ENCODE results near the gene ZNF836.

Gene ZNF836

DNA sequence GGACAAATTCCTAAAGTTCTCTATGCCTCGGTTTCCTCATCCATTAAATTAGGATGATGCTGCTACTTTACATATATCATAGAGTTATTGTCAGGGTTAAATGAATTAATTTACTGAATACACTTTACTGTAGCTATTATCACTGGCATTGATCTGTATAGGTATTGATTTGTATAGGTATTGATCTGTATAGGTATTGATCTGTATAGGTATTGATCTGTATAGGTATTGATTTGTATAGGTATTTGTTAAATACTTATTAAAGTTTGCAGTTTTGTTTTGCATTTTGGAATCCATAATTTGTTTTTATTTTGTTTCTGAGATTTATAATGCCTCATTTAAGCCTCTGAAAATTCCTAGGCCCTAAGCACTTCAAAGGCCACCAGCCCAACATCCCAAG is 16.0 kb upstream of the ZNF836 start:
- DNase-seq: no peak

DNA sequence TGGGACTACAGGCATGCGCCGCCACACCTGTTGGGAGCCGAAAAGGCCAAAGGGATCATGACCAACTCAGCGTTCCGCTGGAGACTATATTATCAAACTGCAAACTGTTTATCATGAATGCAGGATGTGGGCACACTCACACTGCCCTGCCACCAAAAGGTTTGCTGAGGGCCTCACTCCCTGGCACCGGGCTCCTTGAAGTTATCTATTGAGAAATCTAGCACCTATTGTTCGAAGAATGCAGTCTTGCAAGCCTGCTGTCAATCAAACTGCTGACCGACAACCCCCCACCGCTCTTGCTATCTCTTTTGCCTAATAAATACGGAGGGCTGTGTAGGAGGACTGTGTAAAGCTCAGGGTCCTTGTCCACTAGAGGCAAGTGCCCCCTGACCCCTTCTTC is 5.2 kb upstream of the ZNF836 start:
- no peak for DNase-seq

DNA sequence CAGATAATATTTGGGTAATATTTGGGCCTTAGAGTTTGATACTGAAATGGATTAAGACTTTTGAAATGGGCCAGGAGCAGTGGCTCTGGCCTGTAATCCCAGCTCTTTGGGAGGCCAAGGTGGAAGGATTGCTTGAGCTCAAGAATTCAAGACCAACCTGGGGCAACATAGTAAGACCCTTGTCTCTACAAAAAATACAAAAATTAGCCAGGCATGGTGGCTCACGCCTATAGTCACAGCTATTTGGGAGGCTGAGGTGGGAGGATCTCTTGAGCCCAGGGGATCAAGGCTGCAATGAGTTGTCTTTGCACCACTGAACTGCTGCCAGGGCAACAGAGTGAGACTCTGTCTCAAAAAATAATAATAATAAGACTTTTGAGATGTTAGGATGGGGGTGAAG is 926 bp upstream of the ZNF836 start:
- no peak for DNase-seq

DNA sequence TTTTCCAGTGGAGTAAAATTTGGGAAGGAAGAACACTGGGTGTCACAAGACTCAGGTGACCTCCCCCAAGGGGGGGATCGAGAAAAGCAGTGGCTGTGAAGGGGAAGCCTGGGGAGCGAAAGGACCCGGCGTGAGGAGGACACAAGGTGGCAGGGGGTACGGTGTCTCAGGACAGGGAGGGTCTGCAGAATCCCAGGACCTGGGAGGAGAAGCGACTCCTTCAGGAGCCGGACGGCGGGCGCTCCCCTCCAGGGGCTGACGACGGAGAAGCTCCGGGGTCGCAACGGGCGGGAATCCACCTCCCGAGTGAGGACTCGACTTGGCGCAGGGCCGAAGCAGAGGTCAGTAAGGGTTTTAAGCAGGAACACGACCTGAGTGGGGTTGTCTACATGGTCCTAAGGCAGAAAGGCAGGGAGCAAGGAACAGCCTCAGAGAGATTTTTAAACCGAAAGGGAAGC is 529 bp downstream of the ZNF836 start:
- DNase-seq: no peak

DNA sequence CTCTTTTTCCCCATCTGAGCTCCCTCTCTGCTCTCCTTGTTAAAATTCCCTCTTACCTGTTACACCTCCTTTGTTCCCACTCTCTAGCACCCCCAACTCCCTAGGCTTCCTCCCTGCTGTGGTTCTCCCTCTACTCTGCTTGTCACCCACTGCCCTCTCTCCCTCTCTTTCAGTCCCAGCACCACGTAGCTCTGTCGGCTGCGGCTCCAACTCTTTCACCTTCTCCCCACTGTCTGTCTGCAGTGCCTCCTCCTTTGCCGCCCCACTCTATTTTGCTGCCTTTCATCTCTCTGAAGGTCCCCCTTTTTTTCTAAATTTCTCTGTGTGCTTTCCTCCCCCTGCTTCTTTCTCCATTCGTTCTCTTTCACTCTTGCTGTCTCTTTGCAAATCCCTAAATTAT is 1.1 kb downstream of the ZNF836 start:
- DNase-seq: no peak

DNA sequence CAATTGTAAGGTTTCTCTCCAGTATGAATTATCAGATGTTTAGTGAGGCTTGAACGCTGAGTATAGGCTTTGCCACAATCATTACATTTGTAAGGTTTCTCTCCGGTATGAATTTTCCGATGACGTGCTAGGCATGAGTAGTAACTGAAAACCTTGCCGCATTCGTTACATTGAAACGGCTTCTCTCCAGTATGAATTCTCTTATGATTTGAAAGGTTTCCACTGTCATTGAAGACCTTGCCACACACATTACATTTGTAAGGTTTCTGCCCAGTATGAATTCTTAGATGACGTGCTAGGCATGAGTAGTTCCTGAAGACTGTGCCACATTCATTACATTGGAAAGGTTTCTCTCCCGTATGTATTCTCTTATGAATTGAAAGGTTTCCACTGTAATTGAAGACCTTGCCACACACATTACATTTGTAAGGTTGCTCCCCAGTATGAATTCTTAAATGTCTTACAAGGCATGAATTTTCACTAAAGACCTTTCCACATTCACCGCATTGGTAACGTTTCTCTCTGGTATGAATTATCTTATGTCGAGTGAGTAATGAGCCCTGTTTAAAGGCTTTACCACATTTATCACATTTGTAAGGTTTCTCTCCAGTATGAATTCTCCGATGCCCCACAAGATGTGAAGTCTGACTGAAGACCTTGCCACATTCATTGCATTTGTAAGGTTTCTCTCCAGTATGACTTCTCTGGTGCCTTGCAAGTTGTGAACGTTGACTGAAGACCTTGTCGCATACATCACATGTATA is 15.6 kb downstream of the ZNF836 start:
- DNase-seq: no peak

DNA sequence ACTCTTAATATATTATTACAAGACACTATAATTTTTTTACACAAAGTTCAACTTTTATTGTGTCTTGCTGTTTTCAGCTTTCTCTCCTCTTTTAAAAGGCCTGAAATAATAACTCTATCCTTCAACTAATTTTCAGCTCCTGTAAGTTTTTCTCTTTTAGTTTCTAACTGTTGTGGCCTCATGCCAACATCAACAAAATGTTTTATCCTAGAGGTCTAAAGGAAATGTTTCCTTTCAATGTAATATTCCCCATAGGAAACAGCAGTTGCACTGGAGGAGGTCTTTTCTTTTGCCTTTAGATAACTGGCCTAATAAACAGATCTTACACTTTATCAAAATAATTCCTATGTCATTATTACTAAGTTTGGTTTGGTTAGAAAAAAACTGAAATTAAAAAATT is 23.2 kb downstream of the ZNF836 start:
- no peak for DNase-seq

DNA sequence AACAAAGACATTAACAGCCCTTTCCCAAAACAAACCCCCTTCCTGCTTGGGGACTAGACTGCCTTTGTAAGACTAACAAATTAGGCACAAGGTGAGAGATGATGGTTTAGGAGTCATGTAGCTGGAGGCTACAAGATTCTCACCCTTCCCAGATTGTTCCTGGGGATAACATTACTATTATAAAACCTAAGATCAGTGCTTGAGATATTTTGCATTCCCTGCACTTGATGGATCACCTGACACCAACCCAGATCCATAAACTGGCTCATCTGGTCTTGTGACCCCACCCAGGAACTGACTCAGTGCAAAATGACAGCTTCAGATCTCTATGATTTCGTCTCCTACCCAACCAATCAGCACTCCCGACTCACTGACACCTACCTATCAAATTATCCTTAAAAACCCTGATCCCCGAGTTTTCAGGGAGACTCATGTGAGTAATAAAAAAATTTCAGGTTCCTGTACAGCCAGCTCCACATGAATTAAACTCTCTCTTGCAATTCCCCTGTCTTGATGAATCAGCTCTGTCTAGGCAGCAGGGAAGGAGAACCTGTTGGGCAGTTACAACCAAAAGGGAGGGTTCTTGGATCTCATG is 29.3 kb downstream of the ZNF836 start:
- no peak for DNase-seq

DNA sequence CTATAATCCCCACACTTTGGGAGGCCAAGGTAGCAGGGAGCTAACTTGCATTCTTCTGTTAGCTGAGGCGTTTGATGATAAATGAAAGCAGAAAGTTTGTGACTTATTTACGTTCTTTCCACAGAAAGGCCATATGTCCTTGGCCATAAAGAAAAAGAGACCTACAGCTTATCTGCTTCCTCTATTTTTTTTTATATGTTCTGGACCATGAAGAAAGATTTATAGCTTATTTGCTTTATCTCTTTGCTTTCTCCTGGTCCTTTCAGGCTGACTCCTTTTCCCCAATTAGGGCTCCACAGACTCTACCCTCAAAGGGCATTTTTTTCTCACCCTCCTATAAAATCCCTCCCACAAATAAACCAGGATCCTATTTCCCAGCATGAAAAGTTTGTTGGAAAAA is 30.2 kb downstream of the ZNF836 start:
- no peak for DNase-seq

DNA sequence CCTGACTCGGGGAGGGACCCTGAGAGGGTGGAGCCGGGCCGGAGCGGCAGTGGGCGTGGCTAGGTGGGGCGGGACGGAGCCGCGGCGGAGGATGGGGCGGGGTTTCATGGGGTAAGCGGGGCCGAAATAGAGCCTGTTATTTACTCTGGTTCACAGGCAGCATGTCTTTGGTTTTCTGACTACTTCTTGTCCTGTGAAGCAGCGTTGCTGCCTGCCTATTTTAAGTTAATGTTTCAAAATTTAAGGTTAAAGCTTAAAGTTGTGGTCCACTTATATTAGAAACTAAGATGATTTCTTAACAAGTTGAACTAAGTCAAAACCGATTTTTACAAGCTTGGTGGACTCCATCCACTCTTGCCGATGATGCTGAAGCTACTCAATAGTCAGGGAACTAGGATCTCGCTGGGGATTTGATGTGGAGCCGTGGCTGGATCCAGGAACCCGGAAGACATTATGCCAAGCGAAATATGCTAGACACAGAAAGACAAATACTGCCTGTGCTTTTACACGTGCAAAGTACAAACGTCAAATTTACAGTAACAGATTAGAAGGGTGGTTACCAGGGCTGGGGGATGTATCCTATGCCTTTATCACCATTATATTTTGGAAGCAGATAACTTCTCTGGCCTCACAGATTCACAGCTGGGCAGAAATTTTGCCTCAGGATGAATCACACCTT is 31.2 kb downstream of the ZNF836 start:
- DNase-seq: no peak

DNA sequence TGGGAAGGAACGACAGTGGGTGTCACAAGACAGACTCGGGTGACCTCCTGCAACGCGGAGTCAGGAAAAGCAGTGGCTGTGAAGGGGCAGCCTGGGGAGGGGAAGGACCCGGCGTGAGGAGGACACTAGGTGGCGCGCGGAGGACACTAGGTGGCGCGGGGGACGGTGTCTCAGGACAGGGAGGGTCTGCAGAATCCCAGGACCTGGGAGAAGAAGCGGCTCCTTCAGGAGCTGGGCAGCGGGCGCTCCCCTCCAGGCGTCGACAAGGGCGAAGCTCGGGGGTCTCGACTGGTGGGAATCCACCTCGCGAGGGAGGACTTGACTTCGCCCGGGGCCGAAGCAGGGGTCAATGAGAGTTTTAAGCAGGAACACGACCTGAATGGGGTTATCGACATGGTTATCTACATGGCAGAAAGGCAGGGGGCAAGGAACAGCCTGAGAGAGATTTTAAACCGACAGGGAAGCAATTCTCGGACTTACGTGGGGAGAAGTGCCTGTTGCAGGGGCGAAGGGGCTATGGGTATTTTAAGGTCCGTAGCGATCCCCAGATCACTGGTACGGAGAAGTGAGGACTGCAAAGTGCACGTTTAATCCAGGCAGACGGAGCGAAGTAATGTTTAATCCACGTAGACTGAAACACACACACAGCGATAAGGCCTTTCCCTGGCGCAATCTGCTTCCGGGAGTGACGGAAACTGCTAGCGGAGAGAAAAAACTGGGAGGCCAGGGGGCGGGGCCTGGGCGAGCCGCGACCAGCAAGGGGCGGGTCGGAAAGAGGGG is 32.0 kb downstream of the ZNF836 start, which contains the start of gene ZNF616:
ZNF616 (minus strand) TSS at position 687 of the 780 bp plus-strand sequence. CDS start 9,426 bp downstream, outside the sequence.
- DNase-seq: peak; percentile 93

DNA sequence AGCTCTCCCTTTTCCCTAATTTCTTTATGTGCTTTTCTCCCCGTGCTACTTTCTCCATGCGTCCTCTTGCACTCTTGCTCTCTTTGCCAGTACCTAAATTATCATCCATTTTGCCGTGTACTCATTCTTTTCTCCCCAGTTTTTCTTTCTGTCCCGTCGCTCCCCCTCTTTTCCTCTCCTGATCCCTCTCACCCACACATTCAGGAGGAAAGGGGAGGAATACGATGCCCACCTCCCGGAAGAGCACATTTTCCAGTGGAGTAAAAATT is 32.5 kb downstream of the ZNF836 start:
- DNase-seq: no peak

DNA sequence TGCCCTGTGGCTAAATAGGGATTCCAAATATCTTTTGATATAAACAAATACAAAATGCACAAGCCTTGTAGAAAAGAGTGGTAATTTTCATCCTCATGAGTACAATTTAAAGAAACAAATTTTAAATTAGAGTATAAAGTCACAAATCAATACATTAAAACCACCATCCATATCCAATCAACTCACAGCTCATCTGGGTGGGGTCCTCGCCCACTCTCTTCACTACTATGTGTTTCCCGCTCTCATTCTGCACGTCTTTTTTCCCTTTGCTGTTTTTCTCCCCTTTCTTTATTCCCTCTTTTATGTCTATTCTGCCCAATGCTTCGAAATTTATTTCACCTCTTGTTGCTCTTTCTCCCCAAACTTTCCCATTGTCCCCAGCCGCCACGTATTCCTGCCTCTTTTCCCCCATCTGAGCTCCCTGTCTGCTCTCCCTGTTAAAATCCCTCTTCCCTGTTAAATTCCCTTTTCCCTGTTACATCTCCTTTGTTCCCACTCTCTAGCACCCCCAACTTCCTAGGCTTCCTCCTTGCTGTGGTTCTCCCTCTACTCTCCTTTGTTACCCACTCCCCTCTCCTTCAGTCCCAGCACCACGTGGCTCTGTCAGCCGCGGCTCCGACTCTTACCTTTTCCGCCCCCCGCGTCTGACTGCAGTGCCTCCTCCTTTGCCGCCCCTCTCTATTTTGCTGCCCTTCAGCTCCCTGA is 33.0 kb downstream of the ZNF836 start:
- peak; percentile 17 for DNase-seq

DNA sequence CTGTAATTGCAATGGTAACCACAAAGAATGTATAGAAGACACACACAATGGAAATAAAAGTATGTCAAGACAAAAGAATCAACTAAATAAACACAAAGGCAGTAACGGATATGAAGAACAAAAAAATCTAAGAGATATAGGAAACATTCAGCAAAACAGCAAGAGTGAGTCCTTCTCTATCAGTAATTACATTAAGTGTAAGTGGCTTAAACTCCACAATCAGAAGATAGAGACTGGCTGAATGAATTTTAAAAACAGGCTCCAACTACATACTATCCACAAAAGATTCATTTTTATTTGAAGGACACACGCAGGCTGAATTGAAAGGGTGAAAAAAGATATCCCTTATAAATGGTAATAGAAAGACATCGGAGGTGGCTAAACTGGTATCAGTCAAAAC is 51.1 kb downstream of the ZNF836 start:
- DNase-seq: no peak

DNA sequence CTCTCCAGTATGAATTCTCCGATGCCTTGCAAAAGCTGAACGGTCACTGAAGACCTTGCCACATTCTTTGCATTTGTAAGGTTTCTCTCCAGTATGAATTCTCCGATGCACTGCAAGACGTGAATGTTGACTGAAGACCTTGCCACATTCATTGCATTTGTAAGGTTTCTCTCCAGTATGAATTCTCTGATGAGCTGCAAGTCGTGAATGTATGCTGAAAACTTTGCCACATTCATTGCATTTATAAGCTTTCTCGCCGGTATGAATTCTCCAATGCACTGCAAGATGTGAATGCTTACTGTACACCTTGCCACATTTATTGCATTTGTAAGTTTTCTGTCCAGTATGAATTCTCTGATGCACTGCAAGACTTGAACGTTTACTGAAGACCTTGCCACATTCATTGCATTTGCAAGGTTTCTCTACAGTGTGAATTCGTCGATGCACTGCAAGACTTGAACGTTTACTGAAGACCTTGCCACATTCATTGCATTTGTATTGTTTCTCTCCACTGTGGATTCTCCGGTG is 55.8 kb downstream of the ZNF836 start:
- no peak for DNase-seq

DNA sequence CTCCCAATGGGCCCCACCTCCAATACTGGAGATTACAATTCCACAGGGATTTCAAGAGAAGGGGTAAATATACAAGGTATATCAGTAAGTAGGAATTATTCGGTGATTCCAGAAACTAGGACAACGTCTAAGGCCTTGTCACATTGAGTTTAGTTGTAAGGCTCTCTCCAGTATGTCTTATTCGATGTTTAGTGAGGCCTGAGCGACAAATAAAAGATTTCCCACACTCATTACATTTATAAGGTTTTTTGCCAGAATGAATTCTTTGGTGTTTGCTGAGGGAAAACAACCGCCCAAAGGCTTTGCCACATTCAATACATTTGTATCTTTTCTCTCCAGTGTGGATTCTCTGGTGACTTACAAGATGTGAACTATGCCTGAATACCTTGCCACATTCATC is 56.7 kb downstream of the ZNF836 start:
- no peak for DNase-seq

DNA sequence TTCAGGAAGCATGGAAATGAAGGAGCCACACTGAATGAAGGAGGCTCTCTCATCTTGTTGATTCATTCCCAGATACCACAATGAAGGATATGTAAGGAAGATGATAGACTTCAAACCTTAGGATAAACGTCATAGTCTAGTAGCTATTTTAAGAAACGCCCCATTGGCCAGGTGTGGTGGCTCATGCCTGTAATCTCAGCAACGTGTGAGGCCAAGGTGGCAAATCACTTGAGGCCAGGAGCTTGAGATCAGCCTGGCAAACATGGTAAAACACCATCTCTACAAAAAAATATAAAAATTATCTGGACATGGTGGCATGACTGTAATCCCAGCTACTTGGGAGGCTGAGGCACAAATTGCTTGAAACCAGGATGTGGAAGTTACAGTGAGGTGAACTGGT is 58.8 kb downstream of the ZNF836 start:
- no peak for DNase-seq

DNA sequence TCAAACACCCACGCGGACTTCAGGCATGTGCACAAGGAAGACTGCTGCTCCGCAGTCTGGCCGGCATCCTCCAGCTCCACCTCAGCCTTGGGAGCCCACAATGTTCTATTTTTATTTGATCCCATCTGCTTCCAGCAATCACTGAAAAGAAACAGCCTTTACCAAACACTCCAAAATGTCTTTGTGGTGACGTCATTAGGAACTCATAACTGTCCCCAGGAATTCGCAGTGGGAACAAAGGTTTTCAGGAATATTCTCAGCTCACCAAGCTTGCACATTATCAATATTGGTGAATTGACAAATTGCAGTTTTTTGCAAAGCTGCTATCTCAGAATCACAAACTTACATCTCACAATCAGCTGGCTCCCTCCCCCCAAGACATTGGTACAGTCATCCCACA is 60.6 kb downstream of the ZNF836 start:
- no peak for DNase-seq

Measured in NCI-H345 (cell line).